Superior temporal gyrus (tissue), 1 donor: Measurements from ENCODE around the gene POU2F1.

Experiments
- DNase-seq: peaks from one replicate; pipeline ENCODE4 v3.0.0-alpha.2; 2016; ENCODE audit errors: extremely low spot score

POU2F1 gene

DNA sequence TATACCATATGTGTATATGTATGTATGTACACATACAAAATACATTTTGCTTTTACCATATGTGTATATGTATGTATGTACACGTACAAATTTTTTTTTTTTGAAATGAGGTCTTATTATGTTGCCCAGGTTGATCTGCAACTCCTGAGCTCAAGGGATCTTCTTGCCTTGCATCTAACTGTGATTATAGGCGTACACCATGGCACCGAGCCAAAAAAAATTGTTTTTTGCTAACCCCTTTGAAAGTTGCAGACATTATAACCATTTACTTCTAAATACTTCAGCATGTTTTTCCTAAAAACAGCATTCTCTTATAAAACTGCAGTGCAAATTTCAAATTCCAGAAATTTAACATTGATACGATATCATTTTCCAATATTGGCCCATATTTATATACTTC is 147.0 kb downstream of the POU2F1 start:
- no peak for DNase-seq

DNA sequence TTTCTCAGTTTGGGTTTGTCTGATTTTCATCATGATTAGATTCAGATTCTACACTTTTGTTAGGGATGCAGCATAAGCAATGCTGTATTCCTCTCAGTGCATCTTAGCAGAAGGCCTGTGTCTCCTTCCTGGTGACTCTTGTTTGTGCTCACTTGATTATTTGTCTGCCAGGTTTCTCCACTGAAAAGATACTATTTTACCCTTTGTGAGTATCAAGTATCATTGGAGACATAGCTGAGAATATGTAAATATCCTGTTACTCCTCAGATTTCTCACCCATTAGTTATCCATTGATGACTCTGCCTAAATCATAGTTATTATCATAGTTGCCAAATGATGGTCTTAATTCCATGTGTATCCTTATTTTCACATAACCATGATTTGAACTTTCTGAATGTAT is 148.5 kb downstream of the POU2F1 start:
- no peak for DNase-seq

DNA sequence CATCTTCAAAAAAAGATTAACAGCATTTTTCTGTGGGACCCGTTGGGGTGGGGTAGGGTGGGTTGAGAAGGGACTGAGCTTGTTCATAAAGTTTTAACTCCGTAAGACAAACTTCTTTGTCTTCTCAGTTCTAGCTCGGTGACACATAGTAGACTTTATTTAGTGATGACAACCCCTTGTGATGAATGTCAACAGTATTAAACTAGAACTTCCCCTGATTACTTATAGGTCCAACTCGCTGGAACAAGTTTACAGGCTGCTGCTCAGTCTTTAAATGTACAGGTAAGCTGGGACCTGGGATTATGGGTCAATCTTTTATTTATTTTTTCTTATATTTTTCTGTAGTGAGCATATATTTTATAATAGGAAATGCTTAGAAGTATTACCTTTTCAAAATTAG is 149.2 kb downstream of the POU2F1 start:
- no peak for DNase-seq

DNA sequence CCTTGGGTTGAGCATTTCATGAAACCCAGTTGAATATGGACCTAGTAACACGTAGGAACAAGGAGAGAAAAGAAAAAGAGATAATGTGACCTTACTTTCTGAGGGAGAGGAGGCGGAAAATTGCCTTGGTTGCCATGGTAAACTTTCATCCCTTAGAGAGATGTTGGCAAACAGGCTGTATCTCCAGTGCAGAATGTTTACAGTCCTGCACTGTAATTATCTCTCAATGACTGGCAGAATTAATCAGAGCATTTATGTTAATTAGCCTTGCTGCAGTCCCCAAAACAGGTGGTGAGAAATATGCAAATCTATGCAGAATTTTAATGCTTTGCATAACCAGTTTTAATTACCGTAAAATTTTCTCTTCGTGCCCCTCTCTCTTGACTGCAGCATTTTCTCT is 150.3 kb downstream of the POU2F1 start:
- no peak for DNase-seq

DNA sequence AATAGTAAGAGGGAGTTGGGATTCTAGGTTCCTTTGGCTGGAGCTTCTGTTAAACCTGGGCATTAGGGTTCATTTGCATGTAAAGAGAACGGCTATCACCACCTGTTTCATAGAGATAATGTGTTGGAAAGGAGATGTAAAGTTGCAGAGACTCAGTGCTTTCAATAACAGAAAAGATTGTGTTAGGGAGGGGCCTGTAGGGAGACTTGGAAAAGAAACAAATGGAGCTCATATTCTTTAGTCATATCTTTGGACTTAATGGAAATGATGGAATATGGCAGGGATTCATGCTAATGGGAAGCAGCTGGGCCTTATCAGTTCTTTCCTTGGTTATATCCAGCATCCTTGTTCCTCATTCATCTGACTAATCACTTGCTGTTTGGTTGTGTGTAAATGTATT is 152.7 kb downstream of the POU2F1 start:
- DNase-seq, result no peak

GRCh38 chr1:167373986-167374385 is 153.3 kb downstream of the POU2F1 start:
- DNase-seq, result no peak

GRCh38 chr1:167375949-167376348 is 155.3 kb downstream of the POU2F1 start:
- no peak for DNase-seq

- no peak for DNase-seq
Observed at GRCh38 chr1:167387251-167387910, 166.7 kb downstream of the POU2F1 start.

DNA sequence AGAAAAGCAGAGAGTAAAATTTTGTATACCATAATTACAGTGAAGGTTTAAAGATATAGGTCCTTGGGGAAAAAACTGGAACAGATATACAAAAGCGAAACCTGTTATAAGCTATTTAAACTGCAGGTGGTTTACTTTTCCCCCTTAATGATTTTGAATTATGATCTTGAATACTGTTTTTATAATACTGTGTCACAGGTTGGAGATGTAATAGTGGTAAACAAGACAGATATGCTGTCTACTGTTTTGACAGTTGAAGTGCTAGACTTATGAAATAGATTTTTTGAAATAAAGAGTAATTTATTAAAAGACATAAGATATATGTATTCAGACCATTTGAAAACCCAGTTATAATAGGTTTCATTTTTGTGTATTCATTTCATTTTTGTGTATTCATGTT is 168.3 kb downstream of the POU2F1 start:
- DNase-seq, result no peak

- no peak for DNase-seq
Observed at GRCh38 chr1:167392200-167392696, 171.6 kb downstream of the POU2F1 start.

DNA sequence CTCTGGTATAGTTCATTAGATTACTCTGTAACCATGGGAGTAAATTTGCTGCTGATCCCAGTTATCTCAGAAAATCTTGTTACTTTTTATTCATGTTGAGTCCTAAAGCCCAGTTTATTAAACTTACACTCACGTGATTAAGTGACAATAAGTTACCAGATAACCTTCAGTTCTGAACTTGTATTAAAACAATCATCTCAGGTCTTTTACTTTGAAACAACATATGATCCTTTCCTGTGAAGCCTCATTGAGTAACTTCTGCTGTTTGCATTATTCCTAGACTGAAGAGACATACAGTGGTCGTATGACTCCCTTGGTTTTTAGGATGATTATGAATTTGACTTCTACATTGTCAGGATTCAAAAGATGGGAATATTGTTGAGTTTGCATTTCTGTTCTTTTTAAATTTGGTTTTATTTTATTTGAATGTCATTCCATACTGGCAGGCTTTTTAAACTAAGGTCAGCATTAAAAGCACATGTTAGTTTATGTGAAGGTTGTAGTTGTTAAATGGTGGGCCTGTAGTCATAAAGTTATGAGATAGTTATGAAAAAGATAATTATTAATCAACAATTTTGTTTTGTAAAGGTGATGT is 179.8 kb downstream of the POU2F1 start:
- DNase-seq, result no peak

- DNase-seq, result peak; percentile 40
Observed at GRCh38 chr1:167401260-167401873, 180.7 kb downstream of the POU2F1 start.

DNA sequence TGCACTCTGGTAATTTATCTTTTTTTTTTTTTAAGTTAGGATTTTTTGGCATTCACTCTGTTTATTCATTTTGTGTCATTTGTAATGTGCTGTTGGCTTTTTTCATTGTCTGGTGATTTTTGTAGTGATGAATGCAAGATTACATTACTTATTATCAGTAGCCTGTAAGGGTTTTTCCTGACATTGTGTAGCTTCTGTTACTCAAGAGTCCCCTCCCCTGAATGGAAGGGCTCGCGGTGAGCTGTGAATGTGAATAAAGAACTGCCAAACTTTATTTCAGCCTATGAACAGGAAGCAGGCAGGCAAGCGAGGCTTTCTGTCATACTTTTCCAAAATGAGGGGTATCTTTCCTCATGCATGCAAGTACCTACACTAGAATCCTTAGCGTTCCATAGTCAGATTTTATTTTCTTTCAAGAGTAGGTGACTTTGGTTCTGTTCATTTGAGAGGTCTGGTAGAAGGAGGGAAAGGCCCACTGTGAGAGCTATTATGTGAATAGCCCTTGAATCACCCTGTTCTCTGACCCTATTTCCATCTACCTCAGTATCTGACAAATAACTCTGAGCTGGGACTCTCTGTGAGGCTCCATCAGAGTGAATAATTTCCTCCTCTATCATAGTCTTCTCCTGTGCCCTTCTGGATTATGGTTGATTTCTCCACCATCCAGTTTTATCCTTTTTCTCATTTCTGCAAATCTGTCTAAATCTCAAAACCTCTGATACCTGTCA is 183.6 kb downstream of the POU2F1 start:
- no peak for DNase-seq

DNA sequence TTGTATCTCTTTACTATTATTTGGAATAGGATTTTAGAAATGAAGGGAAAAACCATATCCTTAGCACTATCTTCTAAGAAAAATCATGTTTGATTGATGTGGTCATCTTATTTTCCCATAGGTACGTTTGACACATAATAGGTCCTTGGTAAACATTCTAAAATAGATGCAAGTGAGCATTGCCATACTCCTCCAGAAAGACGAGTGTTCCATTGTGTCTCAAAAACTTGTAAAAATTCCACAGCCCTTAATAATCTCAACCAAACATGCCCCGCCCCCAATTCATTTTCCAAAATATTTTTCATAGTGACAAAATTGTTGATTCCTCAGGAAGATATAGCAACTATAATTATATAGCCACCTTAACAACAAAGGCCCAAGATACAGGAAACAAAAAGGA is 184.2 kb downstream of the POU2F1 start:
- DNase-seq, result no peak

DNA sequence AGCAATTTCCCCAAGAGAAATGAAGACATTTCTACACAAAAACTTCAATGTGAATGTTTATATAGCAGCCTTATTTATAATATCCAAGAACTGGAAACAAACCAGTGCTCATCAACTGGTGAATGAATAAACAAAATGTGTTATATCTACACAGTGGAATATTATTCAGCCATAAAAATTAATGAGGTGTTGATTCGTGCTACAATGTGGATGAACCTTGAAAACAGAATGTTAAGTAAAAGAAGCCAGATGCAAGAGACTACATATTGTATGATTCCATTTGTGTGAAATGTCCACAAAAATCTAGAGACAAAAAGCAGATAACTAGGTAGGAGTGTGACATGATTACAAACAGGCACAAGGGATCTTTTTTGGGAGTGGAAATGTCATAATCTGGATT is 187.7 kb downstream of the POU2F1 start:
- no peak for DNase-seq

GRCh38 chr1:167409183-167409582 is 188.5 kb downstream of the POU2F1 start:
- no peak for DNase-seq

GRCh38 chr1:167412072-167412471 is 191.4 kb downstream of the POU2F1 start:
- DNase-seq, result no peak

DNA sequence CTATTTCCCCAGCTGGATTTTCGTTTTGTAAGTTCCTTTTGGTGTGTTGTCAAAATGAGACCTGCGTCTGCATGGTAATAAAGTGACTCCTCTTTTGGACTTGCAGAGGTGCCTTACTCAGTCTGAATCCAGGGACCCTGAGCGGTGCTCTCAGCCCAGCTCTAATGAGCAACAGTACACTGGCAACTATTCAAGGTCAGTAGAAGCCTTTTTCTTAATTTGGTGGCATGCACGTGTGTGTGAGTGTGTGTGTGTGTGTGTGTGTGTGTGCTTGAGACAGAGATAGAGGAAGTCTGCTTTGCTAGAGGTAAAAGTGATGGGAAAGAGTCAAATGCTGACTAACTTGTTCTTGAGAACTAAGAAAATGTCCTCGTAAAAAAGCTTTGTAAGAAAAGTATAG is 192.2 kb downstream of the POU2F1 start:
- DNase-seq, result no peak

DNA sequence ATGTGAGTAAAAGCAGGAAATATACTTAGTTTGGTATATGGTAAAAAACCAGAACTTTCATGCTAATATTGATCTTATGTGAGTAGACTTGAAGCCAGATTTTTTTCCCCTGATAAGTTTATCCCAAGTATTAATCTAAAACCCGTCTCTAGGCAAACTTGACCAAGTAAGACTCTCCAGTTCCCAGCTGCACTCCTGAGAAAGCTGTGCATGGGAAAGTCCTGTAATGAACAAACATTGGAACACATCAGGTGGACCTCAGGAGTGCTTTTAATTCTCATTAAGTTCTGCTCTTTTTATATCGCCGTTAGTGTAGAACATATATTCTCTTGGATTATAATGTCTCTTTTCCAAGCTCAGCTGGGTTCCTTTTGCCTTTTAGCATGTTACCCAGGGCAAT is 192.6 kb downstream of the POU2F1 start:
- no peak for DNase-seq

DNA sequence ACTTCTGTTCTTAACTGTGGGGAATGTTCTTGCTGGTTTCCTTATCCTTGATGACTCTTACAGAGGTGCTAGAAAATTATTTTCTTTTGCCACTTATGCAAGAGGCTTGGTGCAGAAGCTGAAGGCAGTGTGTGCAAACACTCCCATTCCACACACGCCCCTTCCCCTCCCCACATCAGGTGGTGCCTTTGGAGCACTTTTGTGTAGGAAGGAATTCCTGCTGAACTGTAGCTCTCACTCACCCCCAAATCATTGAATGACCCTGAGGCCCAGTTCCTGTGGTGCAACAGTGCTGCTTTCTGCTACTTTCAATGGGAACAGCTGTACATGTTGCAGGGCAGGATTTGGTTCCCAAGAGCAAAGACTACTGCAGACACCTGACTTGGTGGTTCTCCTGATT is 195.8 kb downstream of the POU2F1 start:
- no peak for DNase-seq

- no peak for DNase-seq
Observed at GRCh38 chr1:167418391-167418790, 197.7 kb downstream of the POU2F1 start.

DNA sequence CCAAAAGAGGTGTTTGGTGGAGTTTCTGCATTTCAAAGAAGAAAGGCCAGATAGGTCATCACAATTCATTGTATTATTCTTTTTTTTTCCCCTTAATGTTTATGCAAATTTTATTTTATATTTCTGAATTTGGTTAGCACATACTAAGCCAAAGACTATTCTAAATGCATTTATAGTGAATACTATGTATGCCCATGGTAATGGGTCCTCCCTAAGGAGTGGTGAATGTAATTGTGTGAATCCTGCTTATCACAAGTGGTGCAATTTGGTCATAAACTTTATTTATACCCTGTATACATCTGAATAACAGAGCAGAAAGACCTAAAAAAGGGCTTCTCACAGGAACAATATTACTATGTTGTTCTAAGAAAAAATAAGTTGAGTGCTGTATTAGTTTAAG is 198.6 kb downstream of the POU2F1 start:
- DNase-seq, result no peak

GRCh38 chr1:167420510-167420909 is 199.8 kb downstream of the POU2F1 start:
- no peak for DNase-seq
